Endothelial cell of umbilical vein (primary cell): ENCODE data around the gene MS4A8. TPM values are rescaled to one million over a fixed set of nuclear protein-coding genes. Genes with fewer than 3 reads are reported as not detected.

Source experiments
- BruUV-seq: library from RNA; stranded (reverse); fragments of 400-500 nt; replicated peaks from 2 replicates; lab custom pipeline; 2021; lab: Mats Ljungman, UMichigan
- CTCF ChIA-PET: fragments of 300-600, 350-600 bp; sonication (Branson Sonifier 250); formaldehyde crosslinking; loops from one replicate; lab custom pipeline; 2021; ENCODE audit warnings: antibody characterized with exemption, inconsistent platforms; lab: Charles Lee
- POLR2A ChIA-PET: fragments of 300-600, 350-600 bp; sonication (Branson Sonifier 250); formaldehyde crosslinking; loops from one replicate; lab custom pipeline; 2021; ENCODE audit warnings: antibody characterized with exemption, inconsistent platforms; lab: Charles Lee
- DNase-seq: peaks from one replicate; pipeline ENCODE4 v3.0.0-alpha.2; 2011; ENCODE audit warnings: low read depth, low spot score
- FAIRE-seq: peaks from 2 replicates; lab custom pipeline; 2011; peaks lifted over from hg19 to GRCh38; lab: Jason Lieb, UNC
- H2AFZ ChIP-seq: 2 replicates; pipeline ENCODE4 v1.6.0; 2012; ENCODE audit warnings: low read depth, low read length, control low read depth, inconsistent platforms
- H3K27ac ChIP-seq: 2 replicates; pipeline ENCODE4 v1.5.1; 2011; ENCODE audit warnings: low read depth, mild to moderate bottlenecking, control low read depth, low read length, moderate library complexity; ENCODE audit not compliant: insufficient read depth
- H3K27me3 ChIP-seq, 2 experiments: 2 replicates each; pipeline versions ENCODE4 v1.6.0 to v1.6.1; 2011; ENCODE audit warnings: low read length in 2 of 2, mixed read lengths in 1 of 2; ENCODE audit not compliant: control insufficient read depth in 2 of 2, insufficient read depth in 2 of 2
- H3K36me3 ChIP-seq, 2 experiments: 2 replicates in 1 of 2; 3 replicates in 1 of 2; pipeline ENCODE4 v1.5.1; 2011; ENCODE audit warnings: low read length in 2 of 2, mild to moderate bottlenecking in 1 of 2, moderate library complexity in 1 of 2; ENCODE audit not compliant: control insufficient read depth in 2 of 2, insufficient read depth in 2 of 2; ENCODE audit errors: extremely low read depth in 1 of 2
- H3K4me1 ChIP-seq: 3 replicates; pipeline ENCODE4 v1.5.1; 2011; ENCODE audit warnings: mild to moderate bottlenecking, low read length; ENCODE audit not compliant: control insufficient read depth, insufficient read depth; ENCODE audit errors: extremely low read depth
- H3K4me2 ChIP-seq: 2 replicates; pipeline ENCODE4 v1.6.1; 2011; ENCODE audit warnings: low read length, control low read depth, mixed read lengths; ENCODE audit not compliant: insufficient read depth
- H3K4me3 ChIP-seq, 3 experiments: fragments of 200-600 bp in 1 of 3; sonication (generic), shearing (Covaris generic) in 1 of 3; replicated peaks in 1 of 3; 2 replicates each; pipeline ENCODE4 v1.5.1; 2011 to 2016; ENCODE audit warnings: control low read depth in 3 of 3, low read length in 3 of 3, mild to moderate bottlenecking in 2 of 3, inconsistent platforms in 1 of 3, low read depth in 1 of 3, moderate library complexity in 1 of 3; ENCODE audit not compliant: insufficient read depth in 1 of 3
- H3K79me2 ChIP-seq: 2 replicates; pipeline ENCODE4 v1.6.0; 2012; ENCODE audit warnings: low read length, inconsistent platforms; ENCODE audit not compliant: control insufficient read depth, insufficient read depth
- H3K9ac ChIP-seq: replicated peaks from 2 replicates; pipeline ENCODE3; 2011; ENCODE audit warnings: low read length, control low read depth; ENCODE audit not compliant: insufficient read depth; ENCODE audit errors: extremely low read depth
- H3K9me1 ChIP-seq: replicated peaks from 3 replicates; pipeline ENCODE4 v1.6.0; 2011; ENCODE audit warnings: mild to moderate bottlenecking, low read length; ENCODE audit not compliant: control insufficient read depth, insufficient read depth; ENCODE audit errors: extremely low read depth
- H3K9me3 ChIP-seq: replicated peaks from 2 replicates; pipeline ENCODE4 v1.5.1; 2012; ENCODE audit warnings: low read length, inconsistent platforms; ENCODE audit not compliant: control insufficient read depth, insufficient read depth
- H4K20me1 ChIP-seq: replicated peaks from 2 replicates; pipeline ENCODE3; 2011; ENCODE audit warnings: mild to moderate bottlenecking, low read length; ENCODE audit not compliant: control insufficient read depth, insufficient read depth; ENCODE audit errors: extremely low read depth
- CTCF ChIP-seq, 2 donors: IDR thresholded peaks; 1 replicate in 1 of 2; 2 replicates in 1 of 2; pipeline ENCODE4 v1.5.1; 2011; ENCODE audit warnings: low read length in 2 of 2, mild to moderate bottlenecking in 2 of 2, moderate library complexity in 2 of 2, control low read depth in 1 of 2, inconsistent platforms in 1 of 2, low read depth in 1 of 2; ENCODE audit not compliant: insufficient read depth in 1 of 2; ENCODE audit errors: extremely low read depth in 1 of 2
- EZH2 ChIP-seq: IDR thresholded peaks from 2 replicates; pipeline ENCODE4 v1.6.1; 2012; ENCODE audit warnings: borderline replicate concordance, low read depth, mild to moderate bottlenecking, moderate library complexity, low read length, inconsistent platforms; ENCODE audit not compliant: severe bottlenecking
- FOS ChIP-seq: IDR thresholded peaks from 2 replicates; pipeline ENCODE4 v1.6.1; 2011; ENCODE audit warnings: mild to moderate bottlenecking, low read length, moderate library complexity, borderline replicate concordance; ENCODE audit not compliant: insufficient read depth
- GATA2 ChIP-seq: IDR thresholded peaks from 2 replicates; pipeline ENCODE4 v1.7.0; 2011; ENCODE audit warnings: low read depth, mild to moderate bottlenecking, moderate library complexity, mixed read lengths, low read length; ENCODE audit not compliant: insufficient read length, insufficient read depth
- JUN ChIP-seq: IDR thresholded peaks from 2 replicates; pipeline ENCODE4 v1.6.1; 2011; ENCODE audit warnings: borderline replicate concordance, low read depth; ENCODE audit not compliant: insufficient read length, insufficient read depth
- MAX ChIP-seq: IDR thresholded peaks from 2 replicates; pipeline ENCODE4 v1.6.1; 2011; ENCODE audit not compliant: insufficient read depth, insufficient read length
- MYC ChIP-seq: IDR thresholded peaks from one replicate; pipeline ENCODE4 v1.6.1; 2011; ENCODE audit warnings: mild to moderate bottlenecking, low read depth, low read length
- POLR2A ChIP-seq: IDR thresholded peaks from 2 replicates; pipeline ENCODE4 v1.6.1; 2012; ENCODE audit warnings: low read depth, mild to moderate bottlenecking, control low read depth, low read length
- POLR2AphosphoS5 ChIP-seq: IDR thresholded peaks from 2 replicates; pipeline ENCODE4 v1.6.1; 2012; ENCODE audit warnings: low read depth, mild to moderate bottlenecking, control low read depth, low read length, moderate library complexity; ENCODE audit not compliant: insufficient read depth
- dilution Hi-C: fragments of 300-500 bp; cut with MboI; formaldehyde crosslinking; loops from one replicate; pipeline ENCODE4 v1.15.0; 2019; ENCODE audit warnings: low sequenced_read_pairs; ENCODE audit not compliant: extremely low pct_ligation_motif_present
- intact Hi-C: fragments of 100-400 bp; cut with micrococcal nuclease; formaldehyde crosslinking; loops from one replicate; pipeline ENCODE4 v1.10.0; 2022
- polyA plus RNA-seq, 4 experiments: library from polyadenylated mRNA; depleted of rRNA in 3 of 4; stranded (reverse) in 3 of 4; unstranded in 1 of 4; fragments of >200 nt; gene quantifications; 2 replicates each; pipeline versions ENCODE4 v1.2.1 to v1.2.3, GENCODE V29; 2011 to 2012; ENCODE audit warnings: missing spikeins in 1 of 4
- total RNA-seq: library from RNA; stranded (reverse); gene quantifications from 2 replicates; pipeline ENCODE4 v1.2.3, GENCODE V29; 2021

The MS4A8 gene
- total and polyA plus RNA-seq, 2 donors (not counting 3 experiments of a cell fraction or from before 2014, with no cell fraction given), result not detected

GRCh38 chr11:60679879-60680278 is 19.5 kb upstream of the MS4A8 start:
- Histone ChIP-seq H3K4me1 (no peaks in the 10 kb centered on the region), H4K20me1 (no peaks in the 10 kb centered on the region), H3K36me3 (no peaks in the 10 kb centered on the region), H3K79me2 (no peaks in the 10 kb centered on the region), H3K4me2 (no peak overlapping the region), H3K9me3 (no peaks in the 10 kb centered on the region), H3K27me3 (no peaks in the 10 kb centered on the region), H3K4me3 (no peak overlapping the region), H3K9ac (no peak overlapping the region), H2AFZ (no peak overlapping the region), H3K27ac (no peak overlapping the region), H3K9me1 (no peaks in the 10 kb centered on the region)
- no peak for TF ChIP-seq JUN
- TF ChIP-seq MAX, result no peak
- no peak for TF ChIP-seq FOS
- TF ChIP-seq POLR2A, result no peak
- no peak for TF ChIP-seq MYC
- TF ChIP-seq POLR2AphosphoS5, result no peak
- TF ChIP-seq GATA2, result no peak
- no peak for TF ChIP-seq CTCF (IDR thresholded peaks at IDR 0.05; ENCODE audit: extremely low read depth in 1 of 2, insufficient read depth in 1 of 2, low read depth in 1 of 2, low read length in 2 of 2)
- TF ChIP-seq EZH2, result no peak
- no peak for FAIRE-seq
- dilution Hi-C loops, result no loop called here
- intact Hi-C loops, result no loop called here
- ChIA-PET CTCF (no interaction called here), POLR2A (no interaction called here)
- BruUV-seq, result no TSS peak
- no peak for DNase-seq
